GM23248 (cell line): ENCODE measurements around the gene CTDP1. TPM values are rescaled to one million over a fixed set of nuclear protein-coding genes. Genes with fewer than 3 reads are reported as not detected.

Source experiments
- DNase-seq: peaks from one replicate; pipeline ENCODE4 v3.0.0-alpha.2; 2015
- H2AFZ ChIP-seq: fragments of 200-600 bp; sonication (generic); 2 replicates; pipeline ENCODE4 v1.6.1; 2016; ENCODE audit warnings: antibody characterized with exemption
- H3F3A ChIP-seq: fragments of 200-600 bp; sonication (generic); 2 replicates; pipeline ENCODE4 v1.6.1; 2016; ENCODE audit warnings: mild to moderate bottlenecking, antibody characterized with exemption, mixed run types; ENCODE audit not compliant: insufficient read depth
- H3K27ac ChIP-seq: fragments of 200-600 bp; sonication (generic); 2 replicates; pipeline ENCODE4 v1.5.1; 2016; ENCODE audit warnings: mild to moderate bottlenecking
- H3K27me3 ChIP-seq: fragments of 200-600 bp; sonication (generic); replicated peaks from 2 replicates; pipeline ENCODE4 v1.6.1; 2016; ENCODE audit warnings: mild to moderate bottlenecking; ENCODE audit not compliant: insufficient read depth
- H3K36me3 ChIP-seq: fragments of 200-600 bp; sonication (generic); 2 replicates; pipeline ENCODE4 v1.6.1; 2016; ENCODE audit warnings: low read depth, mild to moderate bottlenecking
- H3K4me1 ChIP-seq: fragments of 200-600 bp; sonication (generic); 2 replicates; pipeline ENCODE4 v1.6.1; 2016; ENCODE audit warnings: mild to moderate bottlenecking; ENCODE audit not compliant: insufficient read depth
- H3K4me2 ChIP-seq: fragments of 200-600 bp; sonication (generic); one replicate; pipeline ENCODE4 v1.6.1; 2016; ENCODE audit warnings: mild to moderate bottlenecking; ENCODE audit not compliant: unreplicated experiment
- H3K4me3 ChIP-seq: fragments of 200-600 bp; sonication (generic); 2 replicates; pipeline ENCODE4 v1.5.1; 2016; ENCODE audit warnings: mild to moderate bottlenecking
- H3K79me2 ChIP-seq: fragments of 200-600 bp; sonication (generic); 2 replicates; pipeline ENCODE4 v1.6.1; 2016; ENCODE audit warnings: mild to moderate bottlenecking; ENCODE audit not compliant: insufficient read depth
- H3K9ac ChIP-seq: fragments of 200-600 bp; sonication (generic); 2 replicates; pipeline ENCODE4 v1.6.1; 2016; ENCODE audit warnings: mild to moderate bottlenecking
- H3K9me2 ChIP-seq: fragments of 200-600 bp; sonication (generic); 2 replicates; pipeline ENCODE4 v1.6.1; 2016; ENCODE audit warnings: mixed run types, mild to moderate bottlenecking, moderate library complexity; ENCODE audit not compliant: insufficient read depth
- H3K9me3 ChIP-seq: fragments of 200-600 bp; sonication (generic); one replicate; pipeline ENCODE4 v1.6.1; 2017; ENCODE audit warnings: low read depth
- H4K20me1 ChIP-seq: fragments of 200-600 bp; sonication (generic); 2 replicates; pipeline ENCODE4 v1.6.0; 2016; ENCODE audit not compliant: insufficient read depth
- EZH2 ChIP-seq: fragments of 200-600 bp; sonication (generic); IDR thresholded peaks from 2 replicates; pipeline ENCODE4 v1.6.1; 2018; ENCODE audit warnings: antibody characterized with exemption, mild to moderate bottlenecking; ENCODE audit not compliant: insufficient read depth, poor library complexity, severe bottlenecking
- EZH2phosphoT487 ChIP-seq: fragments of 200-600 bp; sonication (generic); IDR thresholded peaks from 2 replicates; pipeline ENCODE4 v1.6.1; 2018; ENCODE audit warnings: antibody characterized with exemption, moderate library complexity, mild to moderate bottlenecking, low read depth; ENCODE audit not compliant: insufficient read depth
- WGBS, 2 experiments: methylation state at CpG; one replicate each; pipeline ENCODE4 v1.1.6; 2015 to 2017; ENCODE audit warnings: low lambda C conversion rate in 2 of 2, low coverage in 1 of 2; ENCODE audit errors: missing lambda C conversion rate in 2 of 2; 5-methylcytosine and 5-hydroxymethylcytosine counted together
- in situ Hi-C: fragments of 300-500 bp; cut with MboI; formaldehyde crosslinking; loops from 2 replicates; pipeline ENCODE4 v1.15.0; 2020
- polyA plus RNA-seq: library from polyadenylated mRNA; unstranded; fragments of >200 nt; fragmentation: Nextera tagmentation; extraction: Ambion mirVana; gene quantifications from 2 replicates; pipeline ENCODE4 v1.2.1, GENCODE V29; 2016
- total RNA-seq: library from RNA; depleted of rRNA; stranded (reverse); fragments of >200 nt; shearing (Covaris generic); gene quantifications from 2 replicates; pipeline ENCODE4 v1.2.3, GENCODE V29; 2014

Gene CTDP1
- total and polyA plus RNA-seq, 2 experiments from 2014 or later, result 6.7 to 26.0 TPM

- WGBS, 2 experiments, result 60 to 65% methylated on average over 10 to 11 of the region's 11 CpGs
- Histone ChIP-seq H3K36me3 (no peaks in the 10 kb centered on the region), H3K9me2 (no peaks in the 10 kb centered on the region), H3K27me3 (peaks cover 16% of the 10 kb centered on the region; the same call in 1 of the 2 replicates), H2AFZ (no peak overlapping the region), H3K9ac (no peak overlapping the region), H3K4me3 (no peak overlapping the region), H3K79me2 (no peaks in the 10 kb centered on the region), H3K4me1 (peaks cover 4% of the 10 kb centered on the region), H3K27ac (no peak overlapping the region), H3F3A (no peaks in the 10 kb centered on the region), H3K9me3 (no peaks in the 10 kb centered on the region), H3K4me2 (no peak overlapping the region), H4K20me1 (no peaks in the 10 kb centered on the region)
- in situ Hi-C loops, result no loop called here
- DNase-seq, result no peak
- no peak for TF ChIP-seq EZH2
- no peak for TF ChIP-seq EZH2phosphoT487
Observed at GRCh38 chr18:79770501-79770815, 90.9 kb downstream of the CTDP1 start.

- Histone ChIP-seq H4K20me1 (no peaks in the 10 kb centered on the region), H3K27me3 (peaks cover 16% of the 10 kb centered on the region; the same call in 1 of the 2 replicates), H3K27ac (no peak overlapping the region), H2AFZ (no peak overlapping the region), H3F3A (no peaks in the 10 kb centered on the region), H3K9ac (no peak overlapping the region), H3K36me3 (no peaks in the 10 kb centered on the region), H3K9me2 (no peaks in the 10 kb centered on the region), H3K4me1 (peaks cover 3% of the 10 kb centered on the region), H3K4me3 (no peak overlapping the region), H3K4me2 (no peak overlapping the region), H3K79me2 (no peaks in the 10 kb centered on the region), H3K9me3 (no peaks in the 10 kb centered on the region)
- in situ Hi-C loops, result no loop called here
- no peak for TF ChIP-seq EZH2
- TF ChIP-seq EZH2phosphoT487, result no peak
- 47 to 58% methylated on average over 5 to 23 of the region's 24 CpGs for WGBS, 2 experiments
- no peak for DNase-seq
Observed at GRCh38 chr18:79770826-79771225, 91.2 kb downstream of the CTDP1 start.

GRCh38 chr18:79771446-79772107, 92.0 kb downstream of the CTDP1 start:
- in situ Hi-C loops, result no loop called here
- whole genome bisulfite sequencing, 2 experiments, result 41 to 47% methylated on average over 26 to 34 of the region's 35 CpGs

GRCh38 chr18:79772108-79772864, 92.7 kb downstream of the CTDP1 start:
- Histone ChIP-seq H4K20me1 (no peaks in the 10 kb centered on the region), H2AFZ (no peak overlapping the region), H3K9me2 (no peaks in the 10 kb centered on the region), H3K4me1 (no peaks in the 10 kb centered on the region), H3K36me3 (no peaks in the 10 kb centered on the region), H3K4me2 (no peak overlapping the region), H3K4me3 (no peak overlapping the region), H3K9me3 (no peaks in the 10 kb centered on the region), H3K27ac (no peak overlapping the region), H3K9ac (no peak overlapping the region), H3F3A (no peaks in the 10 kb centered on the region), H3K27me3 (peaks cover 16% of the 10 kb centered on the region; the same call in 1 of the 2 replicates), H3K79me2 (no peaks in the 10 kb centered on the region)
- no peak for DNase-seq
- 65 to 68% methylated on average over 37 to 38 of the region's 38 CpGs for whole genome bisulfite sequencing, 2 experiments
- TF ChIP-seq EZH2phosphoT487, result no peak
- TF ChIP-seq EZH2, result no peak
- in situ Hi-C loops, result no loop called here

More at GRCh38 chr18:79771446-79772107, 92.0 kb downstream of the CTDP1 start:
- H3K9me3 ChIP-seq, result no peaks in the 10 kb centered on the region
- peaks cover 16% of the 10 kb centered on the region; the same call in 1 of the 2 replicates for H3K27me3 ChIP-seq
- no peak overlapping the region for H2AFZ ChIP-seq
- no peaks in the 10 kb centered on the region for H3K4me1 ChIP-seq
- no peak overlapping the region for H3K4me3 ChIP-seq
- H4K20me1 ChIP-seq, result no peaks in the 10 kb centered on the region
- H3K27ac ChIP-seq, result no peak overlapping the region
- H3F3A ChIP-seq, result no peaks in the 10 kb centered on the region
- no peak for TF ChIP-seq EZH2phosphoT487
- no peak for TF ChIP-seq EZH2
- no peak overlapping the region for H3K9ac ChIP-seq
- H3K36me3 ChIP-seq, result no peaks in the 10 kb centered on the region
- no peaks in the 10 kb centered on the region for H3K79me2 ChIP-seq
- H3K9me2 ChIP-seq, result no peaks in the 10 kb centered on the region
- no peak overlapping the region for H3K4me2 ChIP-seq
- no peak for DNase-seq
